ENCODE measurements around the gene ANTXR1. TPM values are rescaled to one million over a fixed set of nuclear protein-coding genes. Genes with fewer than 3 reads are reported as not detected.

Gene ANTXR1
- total RNA-seq, 3 donors from 2014 or later (not counting 1 experiment from before 2014, with no cell fraction given), result not detected

DNA sequence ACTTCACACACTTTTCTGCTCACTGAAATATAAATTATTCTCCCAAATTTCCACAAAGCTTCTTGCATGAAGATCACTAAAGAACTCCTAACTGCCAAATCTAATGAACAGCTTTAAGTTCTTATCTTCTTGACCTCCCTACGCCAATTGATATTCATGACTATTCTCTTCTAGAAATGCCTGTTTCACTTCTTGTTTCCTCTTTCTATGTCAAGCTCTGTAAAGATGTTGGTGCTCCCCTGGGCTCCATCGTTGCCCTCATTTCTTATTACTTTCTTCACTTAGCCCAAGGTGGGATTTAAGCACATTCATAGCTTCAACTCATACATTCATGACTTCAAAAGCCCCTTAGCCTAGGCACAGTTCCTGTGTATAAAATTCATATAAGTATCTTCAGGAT lies 9.2 kb upstream of the ANTXR1 start:
- ATAC-seq (no peak), DNase-seq (no peak)
- Histone ChIP-seq H3K27me3 (ENCODE audit: control insufficient read depth, insufficient read depth, low read length) (peaks cover 2% of the 10 kb centered on the region), H3K4me1 (ENCODE audit: control insufficient read depth, insufficient read depth, low read length) (no peaks in the 10 kb centered on the region), H3K27ac (ENCODE audit: low read length) (no peak overlapping the region), H3K36me3 (ENCODE audit: control insufficient read depth, insufficient read depth, low read length) (no peaks in the 10 kb centered on the region), H3K9me3 (ENCODE audit: control insufficient read depth, insufficient read depth, low read length) (no peaks in the 10 kb centered on the region), H3K4me3 (ENCODE audit: low read length) (no peak overlapping the region)
- intact Hi-C loops (cut with micrococcal nuclease), result no loop called here
- no peak for TF ChIP-seq CTCF (IDR thresholded peaks at IDR 0.05)
- 68% methylated on average over 2 of the region's 2 CpGs for WGBS (ENCODE audit: insufficient coverage)
- Mint-ChIP-seq H3K9me3 (peaks cover 0 to 4% of the 10 kb centered on the region in 2 donors), H3K27me3 (ENCODE audit: low read depth in 2 of 2) (peaks cover 31 to 60% of the 10 kb centered on the region in 2 donors), H3K27ac (no peak overlapping the region), H3K36me3 (peaks cover 4% of the 10 kb centered on the region), H3K4me1 (no peaks in the 10 kb centered on the region), H3K4me3 (no peak overlapping the region)

- Mint-ChIP-seq H3K36me3 (peaks cover 1% of the 10 kb centered on the region), H3K27ac (no peak overlapping the region), H3K9me3 (peaks cover 0 to 4% of the 10 kb centered on the region in 2 donors), H3K27me3 (ENCODE audit: low read depth in 2 of 2) (peaks cover 24 to 34% of the 10 kb centered on the region in 2 donors), H3K4me1 (no peaks in the 10 kb centered on the region), H3K4me3 (no peak overlapping the region)
- no peak for ATAC-seq
- no peak overlapping the region for H3K4me3 ChIP-seq (ENCODE audit: low read length)
- DNase-seq, result no peak
- H3K27ac ChIP-seq (ENCODE audit: low read length), result no peak overlapping the region
- no peak for TF ChIP-seq CTCF (IDR thresholded peaks at IDR 0.05)
- H3K27me3 ChIP-seq (ENCODE audit: control insufficient read depth, insufficient read depth, low read length), result peaks cover 2% of the 10 kb centered on the region
- H3K36me3 ChIP-seq (ENCODE audit: control insufficient read depth, insufficient read depth, low read length), result no peaks in the 10 kb centered on the region
- H3K9me3 ChIP-seq (ENCODE audit: control insufficient read depth, insufficient read depth, low read length), result no peaks in the 10 kb centered on the region
- intact Hi-C loops (cut with micrococcal nuclease), result no loop called here
- H3K4me1 ChIP-seq (ENCODE audit: control insufficient read depth, insufficient read depth, low read length), result no peaks in the 10 kb centered on the region
Observed at GRCh38 chr2:69007169-69007568, 5.8 kb upstream of the ANTXR1 start.

DNA sequence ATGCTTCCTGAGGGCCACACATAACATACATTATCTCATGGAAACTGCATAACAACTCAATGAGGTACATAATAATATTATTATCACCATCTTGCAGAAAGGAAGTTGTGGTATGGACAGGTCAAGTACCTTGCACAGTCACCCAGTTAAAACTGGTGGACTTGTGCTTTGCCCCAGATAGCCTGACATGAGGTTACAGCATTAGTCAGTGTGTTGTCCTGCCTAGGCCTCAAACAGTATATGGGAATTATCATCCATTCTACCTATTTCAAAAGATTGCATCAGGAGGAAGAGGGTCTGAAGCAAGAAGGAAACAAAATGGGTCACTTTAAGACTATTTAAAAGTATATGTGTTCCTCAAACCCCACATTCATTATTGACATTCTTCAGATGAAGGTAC lies 5.4 kb upstream of the ANTXR1 start:
- H3K4me3 Mint-ChIP-seq, result no peak overlapping the region
- no peak for DNase-seq
- H3K4me3 ChIP-seq (ENCODE audit: low read length), result no peak overlapping the region
- peaks cover 7% of the 10 kb centered on the region for H3K27me3 ChIP-seq (ENCODE audit: control insufficient read depth, insufficient read depth, low read length)
- peaks cover 24 to 34% of the 10 kb centered on the region in 2 donors for H3K27me3 Mint-ChIP-seq (ENCODE audit: low read depth in 2 of 2)
- H3K36me3 ChIP-seq (ENCODE audit: control insufficient read depth, insufficient read depth, low read length), result no peaks in the 10 kb centered on the region
- no peak for TF ChIP-seq CTCF (IDR thresholded peaks at IDR 0.05)
- no peaks in the 10 kb centered on the region for H3K9me3 ChIP-seq (ENCODE audit: control insufficient read depth, insufficient read depth, low read length)
- H3K4me1 ChIP-seq (ENCODE audit: control insufficient read depth, insufficient read depth, low read length), result peaks cover 2% of the 10 kb centered on the region
- H3K36me3 Mint-ChIP-seq, result no peaks in the 10 kb centered on the region
- intact Hi-C loops (cut with micrococcal nuclease), result no loop called here
- H3K9me3 Mint-ChIP-seq, result peaks cover 0 to 4% of the 10 kb centered on the region in 2 donors
- no peak overlapping the region for H3K27ac ChIP-seq (ENCODE audit: low read length)
- H3K4me1 Mint-ChIP-seq, result peaks cover 3% of the 10 kb centered on the region in 2 donors
- H3K27ac Mint-ChIP-seq, result no peak overlapping the region
- no peak for ATAC-seq

DNA sequence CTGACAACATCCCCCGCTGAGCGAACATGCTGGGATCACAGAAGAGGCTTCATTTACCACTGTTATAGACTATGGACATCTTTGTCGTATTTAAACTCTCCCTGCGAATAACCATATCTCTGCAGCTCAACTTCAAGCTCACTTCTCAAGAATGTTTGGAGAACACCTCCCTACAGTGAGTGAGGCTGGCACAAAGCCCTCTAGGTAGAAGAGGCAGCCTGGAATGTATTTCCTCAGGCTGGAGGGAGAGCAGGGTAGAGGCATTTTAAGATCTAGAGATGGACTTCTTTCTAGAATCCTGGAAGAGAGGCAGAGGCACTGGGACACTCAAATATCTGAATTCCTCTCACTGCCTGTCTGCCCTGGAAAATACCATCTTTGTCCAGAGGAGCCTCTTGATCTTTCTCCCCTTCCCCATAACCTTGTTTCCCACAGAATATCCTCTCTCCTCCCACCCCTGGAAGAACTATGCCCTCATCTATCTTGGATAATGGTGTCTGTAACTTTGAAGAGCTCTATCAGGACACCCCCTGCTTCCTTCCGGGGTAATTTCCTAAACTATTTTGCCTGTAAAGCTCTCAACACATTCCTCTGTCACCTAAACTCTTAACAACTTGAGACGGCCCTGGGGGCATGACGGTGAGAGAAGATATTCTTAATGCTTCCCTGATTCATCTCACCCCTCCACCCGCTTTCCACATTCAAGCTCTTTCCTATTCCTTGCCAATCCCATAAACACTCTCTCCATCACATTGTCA lies 2.4 kb upstream of the ANTXR1 start:
- WGBS (ENCODE audit: insufficient coverage), result 76% methylated on average over 8 of the region's 8 CpGs
- no peak overlapping the region for H3K27ac Mint-ChIP-seq
- H3K9me3 Mint-ChIP-seq, result no peaks in the 10 kb centered on the region
- no peak overlapping the region for H3K4me3 Mint-ChIP-seq
- H3K27me3 Mint-ChIP-seq (ENCODE audit: low read depth in 2 of 2), result peaks cover 34 to 45% of the 10 kb centered on the region in 2 donors
- H3K9me3 ChIP-seq (ENCODE audit: control insufficient read depth, insufficient read depth, low read length), result no peaks in the 10 kb centered on the region
- H3K27me3 ChIP-seq (ENCODE audit: control insufficient read depth, insufficient read depth, low read length), result peaks cover 26% of the 10 kb centered on the region
- ATAC-seq (no peak), DNase-seq (no peak)
- H3K4me1 Mint-ChIP-seq, result peaks cover 12 to 17% of the 10 kb centered on the region in 2 donors
- no peak for TF ChIP-seq CTCF (IDR thresholded peaks at IDR 0.05)
- H3K36me3 ChIP-seq (ENCODE audit: control insufficient read depth, insufficient read depth, low read length), result no peaks in the 10 kb centered on the region
- no peak overlapping the region for H3K4me3 ChIP-seq (ENCODE audit: low read length)
- intact Hi-C loops (cut with micrococcal nuclease), result no loop called here
- no peak overlapping the region for H3K27ac ChIP-seq (ENCODE audit: low read length)
- H3K4me1 ChIP-seq (ENCODE audit: control insufficient read depth, insufficient read depth, low read length), result peaks cover 20% of the 10 kb centered on the region
- no peaks in the 10 kb centered on the region for H3K36me3 Mint-ChIP-seq
